ENCODE data around the gene COL17A1.

Gene COL17A1

DNA sequence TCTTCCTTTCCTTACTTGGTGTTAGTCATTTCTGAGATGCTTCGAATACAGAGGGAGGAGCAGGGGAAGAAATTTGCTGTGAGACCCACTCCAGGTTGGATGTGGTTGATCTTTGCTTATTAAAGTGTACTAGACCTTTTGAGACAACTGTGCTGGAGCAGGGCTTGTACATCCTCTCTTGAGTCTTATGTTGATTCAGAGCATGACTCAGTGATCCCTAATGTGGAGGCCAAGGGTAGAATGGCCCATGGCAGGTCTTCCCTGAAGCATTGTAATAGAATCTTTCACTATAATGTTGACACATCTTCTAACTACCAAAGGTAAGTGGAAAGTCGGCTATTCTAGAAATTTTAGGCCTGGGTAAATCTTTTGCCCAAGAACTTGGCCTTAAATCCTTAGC lies 19.2 kb upstream of the COL17A1 start:
- no peak overlapping the region for H3K9ac ChIP-seq (ENCODE audit: low read depth, low read length)

DNA sequence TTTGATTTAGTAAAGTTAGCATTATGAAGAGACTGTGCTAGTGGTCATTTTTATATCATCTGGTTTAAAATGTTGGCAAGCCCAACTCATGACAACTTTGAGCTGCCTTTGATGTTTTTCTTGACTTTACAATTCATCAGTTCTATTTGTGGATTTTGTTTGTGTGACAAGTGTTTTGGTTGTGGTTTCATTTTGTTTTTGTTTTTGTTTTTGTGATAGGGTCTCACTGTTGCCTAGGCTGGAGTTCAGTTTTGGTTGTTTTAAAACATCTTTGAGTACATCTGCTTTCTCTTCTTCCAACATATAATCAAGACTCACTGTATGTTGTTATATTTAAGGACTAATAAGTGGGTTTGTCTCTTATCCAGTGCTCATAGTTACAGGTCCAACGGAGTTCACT lies 18.7 kb upstream of the COL17A1 start:
- H3K9me3 ChIP-seq (ENCODE audit: control insufficient read depth, insufficient read depth, low read length): no peaks in the 10 kb centered on the region

More for the DNA sequence above, 19.2 kb upstream of the COL17A1 start:
- Histone ChIP-seq H3K4me1 (ENCODE audit: insufficient read depth, low read length) (0 out of 2 replicates have a peak, but pooled peaks cover 4% of the 10 kb centered on the region), H3K9me3 (ENCODE audit: control insufficient read depth, insufficient read depth, low read length) (no peaks in the 10 kb centered on the region), H3K36me3 (ENCODE audit: insufficient read depth, low read length) (no peaks in the 10 kb centered on the region)

GRCh38 chr10:104103956-104104355 lies 18.3 kb upstream of the COL17A1 start:
- no peaks in the 10 kb centered on the region for H3K36me3 ChIP-seq (ENCODE audit: insufficient read depth, low read length)
- H3K9ac ChIP-seq (ENCODE audit: low read depth, low read length): no peak overlapping the region
- H3K9me3 ChIP-seq (ENCODE audit: control insufficient read depth, insufficient read depth, low read length): no peaks in the 10 kb centered on the region
- H3K4me1 ChIP-seq (ENCODE audit: insufficient read depth, low read length): 0 out of 2 replicates have a peak, but pooled peaks cover 4% of the 10 kb centered on the region

More for the DNA sequence above, 18.7 kb upstream of the COL17A1 start:
- no peak overlapping the region for H3K9ac ChIP-seq (ENCODE audit: low read depth, low read length)
- 0 out of 2 replicates have a peak, but pooled peaks cover 4% of the 10 kb centered on the region for H3K4me1 ChIP-seq (ENCODE audit: insufficient read depth, low read length)
- H3K36me3 ChIP-seq (ENCODE audit: insufficient read depth, low read length): no peaks in the 10 kb centered on the region

GRCh38 chr10:104101902-104102301 lies 16.2 kb upstream of the COL17A1 start:
- H3K36me3 ChIP-seq (ENCODE audit: insufficient read depth, low read length): no peaks in the 10 kb centered on the region
- H3K9ac ChIP-seq (ENCODE audit: low read depth, low read length): no peak overlapping the region
- H3K4me1 ChIP-seq (ENCODE audit: insufficient read depth, low read length): 0 out of 2 replicates have a peak, but pooled peaks cover 4% of the 10 kb centered on the region
- H3K9me3 ChIP-seq (ENCODE audit: control insufficient read depth, insufficient read depth, low read length): peaks cover 5% of the 10 kb centered on the region

DNA sequence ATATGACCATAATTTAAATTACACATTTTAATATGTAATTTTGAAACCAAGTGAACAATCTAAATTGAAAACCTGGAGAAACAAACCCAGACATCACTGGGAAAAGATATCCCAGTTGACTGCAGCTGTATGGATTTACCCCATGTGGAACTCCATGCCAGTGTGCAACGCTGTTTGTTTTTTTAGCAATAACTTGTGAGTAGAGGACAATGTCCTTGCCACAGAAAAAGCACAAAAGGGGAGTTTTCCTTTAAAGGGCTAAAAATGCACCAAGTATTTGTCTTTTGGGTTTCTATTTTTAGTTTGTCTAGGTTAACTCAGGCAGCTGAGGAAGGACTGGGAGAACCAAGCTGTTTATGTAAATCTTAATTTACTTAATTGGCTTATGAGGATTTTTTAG lies 15.1 kb upstream of the COL17A1 start:
- Histone ChIP-seq H3K9ac (ENCODE audit: low read depth, low read length) (no peak overlapping the region), H3K36me3 (ENCODE audit: insufficient read depth, low read length) (no peaks in the 10 kb centered on the region), H3K9me3 (ENCODE audit: control insufficient read depth, insufficient read depth, low read length) (peaks cover 5% of the 10 kb centered on the region), H3K4me1 (ENCODE audit: insufficient read depth, low read length) (no peaks in the 10 kb centered on the region)

- peaks cover 5% of the 10 kb centered on the region for H3K9me3 ChIP-seq (ENCODE audit: control insufficient read depth, insufficient read depth, low read length)
- H3K9ac ChIP-seq (ENCODE audit: low read depth, low read length): no peak overlapping the region
- H3K36me3 ChIP-seq (ENCODE audit: insufficient read depth, low read length): no peaks in the 10 kb centered on the region
- no peaks in the 10 kb centered on the region for H3K4me1 ChIP-seq (ENCODE audit: insufficient read depth, low read length)
These were observed 14.3 kb upstream of the COL17A1 start for GRCh38 chr10:104099941-104100340.

- Histone ChIP-seq H3K9me3 (ENCODE audit: control insufficient read depth, insufficient read depth, low read length) (peaks cover 5% of the 10 kb centered on the region), H3K9ac (ENCODE audit: low read depth, low read length) (no peak overlapping the region), H3K36me3 (ENCODE audit: insufficient read depth, low read length) (no peaks in the 10 kb centered on the region), H3K4me1 (ENCODE audit: insufficient read depth, low read length) (no peaks in the 10 kb centered on the region)
These were observed 13.6 kb upstream of the COL17A1 start for GRCh38 chr10:104099269-104099668.

DNA sequence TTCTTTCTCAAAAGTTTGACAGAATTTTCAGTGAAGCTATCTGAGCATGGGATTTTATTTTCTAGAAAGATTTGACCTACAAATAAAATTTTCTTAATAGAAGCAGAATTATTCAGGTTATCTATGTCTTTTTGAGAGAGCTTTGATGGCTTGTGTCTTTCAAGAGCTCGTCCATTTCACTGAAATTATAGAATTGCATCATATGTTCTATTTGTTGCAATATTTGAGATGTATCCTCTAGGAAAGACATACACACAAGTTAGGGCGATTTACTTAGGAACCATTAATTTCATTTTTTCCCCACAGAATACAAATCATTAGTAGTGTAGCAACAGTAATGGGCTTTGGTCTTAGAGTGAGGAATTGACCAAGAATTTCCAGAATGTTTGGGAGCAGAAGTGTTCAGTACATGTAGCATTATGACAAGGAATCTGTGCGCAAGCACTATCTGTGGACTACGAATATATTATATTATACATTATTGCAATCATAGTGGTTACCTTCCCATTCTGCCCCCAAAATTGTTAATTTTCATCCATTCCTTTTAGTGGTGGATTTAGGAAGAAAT lies 12.8 kb upstream of the COL17A1 start:
- H3K9me3 ChIP-seq (ENCODE audit: control insufficient read depth, insufficient read depth, low read length): peaks cover 5% of the 10 kb centered on the region
- H3K9ac ChIP-seq (ENCODE audit: low read depth, low read length): no peak overlapping the region
- H3K4me1 ChIP-seq (ENCODE audit: insufficient read depth, low read length): no peaks in the 10 kb centered on the region
- no peaks in the 10 kb centered on the region for H3K36me3 ChIP-seq (ENCODE audit: insufficient read depth, low read length)

DNA sequence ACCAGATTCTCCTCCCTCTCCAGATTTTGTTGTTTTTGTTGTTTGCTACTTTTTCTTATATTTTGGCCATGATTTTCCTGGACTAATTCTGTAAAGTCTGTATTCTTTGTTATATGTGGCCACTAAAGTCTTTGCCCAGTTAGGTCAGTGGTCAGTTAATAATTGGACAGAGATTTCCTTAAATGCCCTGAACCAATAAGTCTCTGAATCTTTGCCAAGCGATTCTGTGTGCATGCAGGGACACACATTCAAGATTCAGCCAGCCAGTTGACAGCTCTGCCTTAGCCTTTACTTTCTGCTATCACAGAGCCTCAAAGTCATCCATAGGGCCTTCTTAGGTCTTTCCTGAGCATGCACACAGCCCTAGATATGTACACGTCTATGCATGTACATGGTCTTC lies 11.0 kb upstream of the COL17A1 start:
- no peaks in the 10 kb centered on the region for H3K36me3 ChIP-seq (ENCODE audit: insufficient read depth, low read length)
- H3K4me1 ChIP-seq (ENCODE audit: insufficient read depth, low read length): no peaks in the 10 kb centered on the region
- no peak overlapping the region for H3K9ac ChIP-seq (ENCODE audit: low read depth, low read length)
- H3K9me3 ChIP-seq (ENCODE audit: control insufficient read depth, insufficient read depth, low read length): peaks cover 5% of the 10 kb centered on the region

DNA sequence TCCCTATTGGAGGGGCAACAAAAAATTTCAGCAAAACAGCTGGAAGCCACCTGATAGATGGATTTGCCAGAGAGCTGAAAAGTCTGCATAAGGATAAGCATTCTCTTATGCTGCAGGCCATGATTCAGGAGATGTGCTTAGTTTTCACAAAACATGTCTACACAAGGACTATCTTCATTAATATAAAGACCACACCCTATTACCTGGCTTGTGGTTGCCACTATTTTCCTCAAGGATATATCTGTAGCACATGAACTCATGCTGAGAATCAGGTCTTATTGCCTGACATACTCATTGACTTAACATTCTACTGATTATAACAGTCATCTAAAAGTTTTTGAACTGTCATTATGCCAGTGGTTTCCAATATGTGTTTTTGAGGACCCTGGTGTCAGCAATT lies 7.1 kb upstream of the COL17A1 start:
- Histone ChIP-seq H3K9me3 (ENCODE audit: control insufficient read depth, insufficient read depth, low read length) (peaks cover 5% of the 10 kb centered on the region), H3K4me1 (ENCODE audit: insufficient read depth, low read length) (peaks cover 16% of the 10 kb centered on the region), H3K9ac (ENCODE audit: low read depth, low read length) (no peak overlapping the region), H3K36me3 (ENCODE audit: insufficient read depth, low read length) (no peaks in the 10 kb centered on the region)

DNA sequence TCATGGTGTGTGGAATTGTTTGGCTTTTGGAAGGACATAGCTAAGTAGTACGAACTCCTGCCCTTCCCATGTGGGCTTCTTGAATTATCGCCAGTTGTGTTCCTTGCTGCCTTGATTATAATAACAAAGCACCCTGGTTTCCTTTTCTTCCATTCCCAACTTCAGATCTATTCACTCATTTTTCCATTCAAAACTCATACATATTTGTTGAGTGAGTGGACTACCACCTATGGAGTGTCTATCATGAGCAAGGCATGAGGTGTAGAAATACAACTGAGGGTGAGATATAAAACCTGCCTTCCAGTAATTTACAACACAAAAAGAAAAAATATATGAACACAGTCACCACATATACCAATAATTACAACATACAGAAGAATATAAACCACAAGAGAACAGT lies 4.9 kb upstream of the COL17A1 start:
- Histone ChIP-seq H3K4me1 (ENCODE audit: insufficient read depth, low read length) (peaks cover 22% of the 10 kb centered on the region), H3K9me3 (ENCODE audit: control insufficient read depth, insufficient read depth, low read length) (no peaks in the 10 kb centered on the region), H3K36me3 (ENCODE audit: insufficient read depth, low read length) (no peaks in the 10 kb centered on the region), H3K9ac (ENCODE audit: low read depth, low read length) (no peak overlapping the region)

- H3K36me3 ChIP-seq (ENCODE audit: insufficient read depth, low read length): no peaks in the 10 kb centered on the region
- H3K9me3 ChIP-seq (ENCODE audit: control insufficient read depth, insufficient read depth, low read length): no peaks in the 10 kb centered on the region
- H3K4me1 ChIP-seq (ENCODE audit: insufficient read depth, low read length): peaks cover 22% of the 10 kb centered on the region
- H3K9ac ChIP-seq (ENCODE audit: low read depth, low read length): no peak overlapping the region
These were observed 3.9 kb upstream of the COL17A1 start for GRCh38 chr10:104089621-104090020.

GRCh38 chr10:104088239-104088638 lies 2.6 kb upstream of the COL17A1 start:
- H3K9me3 ChIP-seq (ENCODE audit: control insufficient read depth, insufficient read depth, low read length): no peaks in the 10 kb centered on the region
- no peak overlapping the region for H3K9ac ChIP-seq (ENCODE audit: low read depth, low read length)
- H3K4me1 ChIP-seq (ENCODE audit: insufficient read depth, low read length): peaks cover 22% of the 10 kb centered on the region
- no peaks in the 10 kb centered on the region for H3K36me3 ChIP-seq (ENCODE audit: insufficient read depth, low read length)

DNA sequence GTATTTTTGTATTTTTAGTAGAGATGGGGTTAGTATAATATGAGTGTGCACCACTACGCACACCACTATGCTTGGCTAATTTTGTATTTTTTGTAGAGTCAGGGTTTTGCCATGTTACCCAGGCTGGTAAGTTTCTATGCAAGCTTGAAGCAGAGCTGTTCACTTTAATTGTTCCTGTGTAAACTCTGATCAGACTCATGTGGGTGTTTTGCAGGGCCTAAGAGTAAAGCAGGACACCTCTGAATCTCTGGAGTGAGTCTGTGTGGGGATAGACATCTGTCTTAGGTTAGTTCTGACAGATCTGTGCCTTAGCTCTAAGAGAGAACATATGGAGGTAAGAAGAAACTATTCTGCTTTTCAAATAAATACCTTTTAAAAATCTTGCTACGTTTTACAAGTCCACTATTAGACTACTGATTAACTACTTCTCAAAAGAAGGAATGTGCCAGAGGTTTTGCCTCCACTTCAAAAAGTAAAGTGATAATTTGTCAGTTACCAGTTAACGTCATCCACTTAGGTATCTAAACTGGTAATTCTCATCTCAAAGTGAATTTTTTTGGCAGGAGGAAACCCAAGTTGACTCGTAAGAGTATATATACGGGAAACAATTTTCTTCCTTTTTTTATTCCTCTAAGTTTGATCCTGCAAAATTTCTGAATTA lies 1.1 kb downstream of the COL17A1 start:
- peaks cover 18% of the 10 kb centered on the region; the same call in 1 of the 2 replicates for H3K4me1 ChIP-seq (ENCODE audit: insufficient read depth, low read length)
- H3K9me3 ChIP-seq (ENCODE audit: control insufficient read depth, insufficient read depth, low read length): no peaks in the 10 kb centered on the region
- no peaks in the 10 kb centered on the region for H3K36me3 ChIP-seq (ENCODE audit: insufficient read depth, low read length)
- no peak overlapping the region for H3K9ac ChIP-seq (ENCODE audit: low read depth, low read length)

DNA sequence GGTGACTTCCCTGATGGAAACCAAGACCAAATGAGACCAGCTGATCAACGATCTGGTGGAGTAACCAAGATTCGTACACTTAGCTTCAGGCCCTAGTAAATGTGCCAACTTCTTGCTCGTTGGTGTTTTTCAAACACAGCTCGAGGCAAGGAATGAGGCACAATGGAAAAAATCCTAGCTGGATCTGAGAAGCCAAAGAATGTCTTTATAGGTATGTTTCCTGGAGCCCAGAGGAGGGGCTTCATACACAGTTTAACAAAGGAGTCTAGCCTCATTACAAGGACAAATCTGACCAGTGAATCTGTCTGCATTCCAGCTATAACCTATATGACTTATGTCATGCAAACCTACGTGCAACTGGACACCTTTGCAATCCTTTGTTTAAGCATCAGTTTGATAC lies 3.7 kb downstream of the COL17A1 start:
- Histone ChIP-seq H3K4me1 (ENCODE audit: insufficient read depth, low read length) (peaks cover 26% of the 10 kb centered on the region), H3K9me3 (ENCODE audit: control insufficient read depth, insufficient read depth, low read length) (no peaks in the 10 kb centered on the region), H3K9ac (ENCODE audit: low read depth, low read length) (no peak overlapping the region), H3K36me3 (ENCODE audit: insufficient read depth, low read length) (no peaks in the 10 kb centered on the region)
